HepG2 (cell line): ENCODE data around the gene RRBP1. TPM values are rescaled to one million over a fixed set of nuclear protein-coding genes. Genes with fewer than 3 reads are reported as not detected.

ENCODE experiments used
- EEA1 ChIP-seq: sonication (generic); formaldehyde crosslinking; IDR thresholded peaks from 2 replicates; pipeline ENCODE4 v1.5.1; 2020; ENCODE audit warnings: mild to moderate bottlenecking, missing genetic modification reagents, borderline replicate concordance
- FOXK1 ChIP-seq: sonication (generic); formaldehyde crosslinking; IDR thresholded peaks from 2 replicates; pipeline ENCODE4 v1.4.0; 2020; ENCODE audit warnings: low read depth, missing genetic modification reagents, borderline replicate concordance
- GTF2F1 ChIP-seq: fragments of 150-350 bp; IDR thresholded peaks from 2 replicates; pipeline ENCODE4 v1.6.1; 2014; ENCODE audit warnings: low read length
- KAT8 ChIP-seq: IDR thresholded peaks from 2 replicates; pipeline ENCODE4 v1.6.1; 2016; ENCODE audit warnings: missing genetic modification reagents, missing compliant biosample characterization
- MLLT10 ChIP-seq: sonication (generic); formaldehyde crosslinking; IDR thresholded peaks from 2 replicates; pipeline ENCODE4 v1.4.0; 2020; ENCODE audit warnings: missing genetic modification reagents
- NR1H2 ChIP-seq: sonication (generic); formaldehyde crosslinking; IDR thresholded peaks from 2 replicates; pipeline ENCODE4 v1.8.1; 2022; ENCODE audit warnings: low read depth, missing genetic modification reagents, borderline replicate concordance
- REPIN1 ChIP-seq: sonication (generic); formaldehyde crosslinking; IDR thresholded peaks from 2 replicates; pipeline ENCODE4 v1.8.0; 2022; ENCODE audit warnings: missing genetic modification reagents, low read depth, mild to moderate bottlenecking, borderline replicate concordance
- RXRA ChIP-seq: sonication (generic); formaldehyde crosslinking; IDR thresholded peaks from 2 replicates; pipeline ENCODE4 v1.5.1; 2020; ENCODE audit warnings: missing genetic modification reagents
- SALL1 ChIP-seq: sonication (generic); formaldehyde crosslinking; IDR thresholded peaks from 2 replicates; pipeline ENCODE4 v1.8.0; 2022; ENCODE audit warnings: mild to moderate bottlenecking, missing genetic modification reagents
- TSC22D2 ChIP-seq: sonication (generic); formaldehyde crosslinking; IDR thresholded peaks from 2 replicates; pipeline ENCODE4 v1.5.1; 2020; ENCODE audit warnings: missing genetic modification reagents, mild to moderate bottlenecking, borderline replicate concordance
- XRCC5 ChIP-seq: fragments of 200-400 bp; formaldehyde crosslinking; optimal IDR thresholded peaks from 2 replicates; pipeline ENCODE3; 2017; ENCODE audit warnings: mild to moderate bottlenecking, low read length
- ZNF180 ChIP-seq: sonication (generic); formaldehyde crosslinking; IDR thresholded peaks from 2 replicates; pipeline ENCODE4 v1.4.0; 2020; ENCODE audit warnings: low read depth, missing genetic modification reagents, borderline replicate concordance
- ZNF282 ChIP-seq: fragments of 450-650 bp; IDR thresholded peaks from 2 replicates; pipeline ENCODE4 v1.6.1; 2018; ENCODE audit not compliant: partially characterized antibody
- ZNF777 ChIP-seq: sonication (generic); formaldehyde crosslinking; IDR thresholded peaks from 2 replicates; pipeline ENCODE4 v1.4.0; 2020; ENCODE audit warnings: missing genetic modification reagents
- ZZZ3 ChIP-seq: sonication (generic); formaldehyde crosslinking; IDR thresholded peaks from 2 replicates; pipeline ENCODE4 v1.4.0; 2020; ENCODE audit warnings: missing genetic modification reagents, mild to moderate bottlenecking, borderline replicate concordance
- polyA plus RNA-seq, 8 experiments: library from polyadenylated mRNA; depleted of rRNA in 3 of 8; stranded (reverse) in 7 of 8; unstranded in 1 of 8; fragments of >200 nt; fragmentation: Illumina TruSeq in 4 of 8; extraction: Trizol in 4 of 8; gene quantifications; 2 replicates each; pipeline versions ENCODE4 v1.2.1 to v1.2.3, GENCODE V29; 2011 to 2016; ENCODE audit warnings: low read depth in 4 of 8, missing spikeins in 1 of 8, mixed read lengths in 1 of 8; ENCODE audit not compliant: insufficient read depth in 1 of 8
- total RNA-seq, 5 experiments: library from RNA; depleted of rRNA; stranded (reverse); fragments of >200 nt; fragmentation: Illumina TruSeq; extraction: Trizol; gene quantifications; 2 replicates each; pipeline ENCODE4 v1.2.3, GENCODE V29; 2016; ENCODE audit warnings: low read depth in 1 of 5
- TF ChIP-seq, protein P1 (sequence below): sonication (generic); formaldehyde crosslinking; IDR thresholded peaks from 2 replicates; pipeline ENCODE4 v1.4.0; 2020; ENCODE audit warnings: missing genetic modification reagents
- TF ChIP-seq, protein P2 (sequence below): sonication (generic); formaldehyde crosslinking; IDR thresholded peaks from 2 replicates; pipeline ENCODE4 v1.4.0; 2020; ENCODE audit warnings: missing genetic modification reagents
- TF ChIP-seq, protein P3 (sequence below): sonication (generic); formaldehyde crosslinking; IDR thresholded peaks from 2 replicates; pipeline ENCODE4 v1.4.0; 2020; ENCODE audit warnings: mild to moderate bottlenecking, low read depth, missing genetic modification reagents
- TF ChIP-seq, protein P4 (sequence below): sonication (generic); formaldehyde crosslinking; IDR thresholded peaks from 2 replicates; pipeline ENCODE4 v1.4.0; 2020; ENCODE audit warnings: missing genetic modification reagents; ENCODE audit errors: not compliant biosample characterization

The RRBP1 gene
- total and polyA plus RNA-seq, 2 of the 13 experiments (the other 11 are each of a cell fraction or from before 2014, with no cell fraction given), result 150 to 222 TPM

DNA sequence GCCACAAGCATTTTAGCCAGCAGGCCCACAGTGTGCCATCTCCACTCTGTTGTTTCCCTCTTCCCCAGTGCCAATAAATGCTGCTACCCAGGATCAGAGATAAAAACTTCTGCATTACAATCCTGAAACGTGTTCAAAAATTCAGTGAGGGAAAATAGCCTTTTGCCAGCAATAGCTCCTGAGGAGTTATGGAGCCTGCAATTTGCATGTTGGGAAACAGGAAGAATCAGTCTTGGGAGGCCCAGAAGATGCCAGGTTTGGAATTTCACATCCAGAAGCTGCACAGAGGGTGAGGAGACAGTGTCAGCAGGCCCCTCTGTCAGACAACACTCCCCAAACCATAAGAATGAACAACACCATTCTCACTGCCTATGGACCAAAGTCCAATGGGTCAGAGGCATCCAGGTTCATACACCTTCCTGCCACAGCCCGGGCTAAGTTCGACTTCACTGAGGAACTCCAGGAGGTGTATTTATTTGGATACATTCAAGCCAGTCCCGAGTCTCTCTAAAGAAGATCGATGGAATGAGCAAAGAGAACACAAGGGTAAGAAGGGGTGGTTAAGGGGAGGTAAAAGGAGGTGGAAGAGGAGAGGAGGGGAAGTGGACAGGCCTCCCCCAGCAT, 20.8 kb downstream of the RRBP1 start (continued):
- TF ChIP-seq, protein P1, sequence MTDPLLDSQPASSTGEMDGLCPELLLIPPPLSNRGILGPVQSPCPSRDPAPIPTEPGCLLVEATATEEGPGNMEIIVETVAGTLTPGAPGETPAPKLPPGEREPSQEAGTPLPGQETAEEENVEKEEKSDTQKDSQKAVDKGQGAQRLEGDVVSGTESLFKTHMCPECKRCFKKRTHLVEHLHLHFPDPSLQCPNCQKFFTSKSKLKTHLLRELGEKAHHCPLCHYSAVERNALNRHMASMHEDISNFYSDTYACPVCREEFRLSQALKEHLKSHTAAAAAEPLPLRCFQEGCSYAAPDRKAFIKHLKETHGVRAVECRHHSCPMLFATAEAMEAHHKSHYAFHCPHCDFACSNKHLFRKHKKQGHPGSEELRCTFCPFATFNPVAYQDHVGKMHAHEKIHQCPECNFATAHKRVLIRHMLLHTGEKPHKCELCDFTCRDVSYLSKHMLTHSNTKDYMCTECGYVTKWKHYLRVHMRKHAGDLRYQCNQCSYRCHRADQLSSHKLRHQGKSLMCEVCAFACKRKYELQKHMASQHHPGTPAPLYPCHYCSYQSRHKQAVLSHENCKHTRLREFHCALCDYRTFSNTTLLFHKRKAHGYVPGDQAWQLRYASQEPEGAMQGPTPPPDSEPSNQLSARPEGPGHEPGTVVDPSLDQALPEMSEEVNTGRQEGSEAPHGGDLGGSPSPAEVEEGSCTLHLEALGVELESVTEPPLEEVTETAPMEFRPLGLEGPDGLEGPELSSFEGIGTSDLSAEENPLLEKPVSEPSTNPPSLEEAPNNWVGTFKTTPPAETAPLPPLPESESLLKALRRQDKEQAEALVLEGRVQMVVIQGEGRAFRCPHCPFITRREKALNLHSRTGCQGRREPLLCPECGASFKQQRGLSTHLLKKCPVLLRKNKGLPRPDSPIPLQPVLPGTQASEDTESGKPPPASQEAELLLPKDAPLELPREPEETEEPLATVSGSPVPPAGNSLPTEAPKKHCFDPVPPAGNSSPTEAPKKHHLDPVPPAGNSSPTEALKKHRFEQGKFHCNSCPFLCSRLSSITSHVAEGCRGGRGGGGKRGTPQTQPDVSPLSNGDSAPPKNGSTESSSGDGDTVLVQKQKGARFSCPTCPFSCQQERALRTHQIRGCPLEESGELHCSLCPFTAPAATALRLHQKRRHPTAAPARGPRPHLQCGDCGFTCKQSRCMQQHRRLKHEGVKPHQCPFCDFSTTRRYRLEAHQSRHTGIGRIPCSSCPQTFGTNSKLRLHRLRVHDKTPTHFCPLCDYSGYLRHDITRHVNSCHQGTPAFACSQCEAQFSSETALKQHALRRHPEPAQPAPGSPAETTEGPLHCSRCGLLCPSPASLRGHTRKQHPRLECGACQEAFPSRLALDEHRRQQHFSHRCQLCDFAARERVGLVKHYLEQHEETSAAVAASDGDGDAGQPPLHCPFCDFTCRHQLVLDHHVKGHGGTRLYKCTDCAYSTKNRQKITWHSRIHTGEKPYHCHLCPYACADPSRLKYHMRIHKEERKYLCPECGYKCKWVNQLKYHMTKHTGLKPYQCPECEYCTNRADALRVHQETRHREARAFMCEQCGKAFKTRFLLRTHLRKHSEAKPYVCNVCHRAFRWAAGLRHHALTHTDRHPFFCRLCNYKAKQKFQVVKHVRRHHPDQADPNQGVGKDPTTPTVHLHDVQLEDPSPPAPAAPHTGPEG (CRISPR knock-in tag), result peak; percentile 69; the same call in 1 of the 2 replicates
- TF ChIP-seq REPIN1 (CRISPR knock-in tag), result peak; percentile 21; the same call in 1 of the 2 replicates
- no peak for TF ChIP-seq ZNF180 (CRISPR knock-in tag)
- no peak for TF ChIP-seq NR1H2 (CRISPR knock-in tag)
- TF ChIP-seq MLLT10 (CRISPR knock-in tag), result 0 out of 2 replicates have a peak, but pooled peaks have one; percentile 13
- TF ChIP-seq ZZZ3 (CRISPR knock-in tag), result peak; percentile 23; the same call in 1 of the 2 replicates
- peak; percentile 37; the same call in 1 of the 2 replicates for TF ChIP-seq KAT8 (CRISPR knock-in tag)
- peak; percentile 81 for TF ChIP-seq SALL1
- no peak for TF ChIP-seq ZNF282
- no peak for TF ChIP-seq GTF2F1
- TF ChIP-seq TSC22D2, result 0 out of 2 replicates have a peak, but pooled peaks have one; percentile 78
- peak; percentile 16 for TF ChIP-seq XRCC5
- TF ChIP-seq FOXK1 (CRISPR knock-in tag), result peak; percentile 34; the same call in 1 of the 2 replicates
- TF ChIP-seq, protein P2, sequence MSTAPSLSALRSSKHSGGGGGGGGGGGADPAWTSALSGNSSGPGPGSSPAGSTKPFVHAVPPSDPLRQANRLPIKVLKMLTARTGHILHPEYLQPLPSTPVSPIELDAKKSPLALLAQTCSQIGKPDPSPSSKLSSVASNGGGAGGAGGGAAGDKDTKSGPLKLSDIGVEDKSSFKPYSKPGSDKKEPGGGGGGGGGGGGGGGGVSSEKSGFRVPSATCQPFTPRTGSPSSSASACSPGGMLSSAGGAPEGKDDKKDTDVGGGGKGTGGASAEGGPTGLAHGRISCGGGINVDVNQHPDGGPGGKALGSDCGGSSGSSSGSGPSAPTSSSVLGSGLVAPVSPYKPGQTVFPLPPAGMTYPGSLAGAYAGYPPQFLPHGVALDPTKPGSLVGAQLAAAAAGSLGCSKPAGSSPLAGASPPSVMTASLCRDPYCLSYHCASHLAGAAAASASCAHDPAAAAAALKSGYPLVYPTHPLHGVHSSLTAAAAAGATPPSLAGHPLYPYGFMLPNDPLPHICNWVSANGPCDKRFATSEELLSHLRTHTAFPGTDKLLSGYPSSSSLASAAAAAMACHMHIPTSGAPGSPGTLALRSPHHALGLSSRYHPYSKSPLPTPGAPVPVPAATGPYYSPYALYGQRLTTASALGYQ, result 0 out of 2 replicates have a peak, but pooled peaks have one; percentile 22
- TF ChIP-seq, protein P3, sequence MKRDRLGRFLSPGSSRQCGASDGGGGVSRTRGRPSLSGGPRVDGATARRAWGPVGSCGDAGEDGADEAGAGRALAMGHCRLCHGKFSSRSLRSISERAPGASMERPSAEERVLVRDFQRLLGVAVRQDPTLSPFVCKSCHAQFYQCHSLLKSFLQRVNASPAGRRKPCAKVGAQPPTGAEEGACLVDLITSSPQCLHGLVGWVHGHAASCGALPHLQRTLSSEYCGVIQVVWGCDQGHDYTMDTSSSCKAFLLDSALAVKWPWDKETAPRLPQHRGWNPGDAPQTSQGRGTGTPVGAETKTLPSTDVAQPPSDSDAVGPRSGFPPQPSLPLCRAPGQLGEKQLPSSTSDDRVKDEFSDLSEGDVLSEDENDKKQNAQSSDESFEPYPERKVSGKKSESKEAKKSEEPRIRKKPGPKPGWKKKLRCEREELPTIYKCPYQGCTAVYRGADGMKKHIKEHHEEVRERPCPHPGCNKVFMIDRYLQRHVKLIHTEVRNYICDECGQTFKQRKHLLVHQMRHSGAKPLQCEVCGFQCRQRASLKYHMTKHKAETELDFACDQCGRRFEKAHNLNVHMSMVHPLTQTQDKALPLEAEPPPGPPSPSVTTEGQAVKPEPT, result 0 out of 2 replicates have a peak, but pooled peaks have one; percentile 45
- TF ChIP-seq ZNF777 (CRISPR knock-in tag), result no peak
- TF ChIP-seq RXRA (CRISPR knock-in tag), result peak; percentile 82; the same call in 1 of the 2 replicates
- TF ChIP-seq, protein P4, sequence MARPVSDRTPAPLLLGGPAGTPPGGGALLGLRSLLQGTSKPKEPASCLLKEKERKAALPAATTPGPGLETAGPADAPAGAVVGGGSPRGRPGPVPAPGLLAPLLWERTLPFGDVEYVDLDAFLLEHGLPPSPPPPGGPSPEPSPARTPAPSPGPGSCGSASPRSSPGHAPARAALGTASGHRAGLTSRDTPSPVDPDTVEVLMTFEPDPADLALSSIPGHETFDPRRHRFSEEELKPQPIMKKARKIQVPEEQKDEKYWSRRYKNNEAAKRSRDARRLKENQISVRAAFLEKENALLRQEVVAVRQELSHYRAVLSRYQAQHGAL (CRISPR knock-in tag), result no peak
- TF ChIP-seq EEA1 (CRISPR knock-in tag), result no peak
